Activated CD4-positive, alpha-beta T cell treated with anti-CD3 and anti-CD28 coated beads, Interleukin-2, Interleukin-4, amounts not matched to agents 100 ng/mL and 50 ng/mL, durations not matched to agents 16 hours and 8 hours (primary cell): ENCODE data around the gene NELL1.
A peak's percentile ranks its signal among the peaks of the same experiment; 100 is the strongest.

Source experiments
- DNase-seq: peaks from one replicate; pipeline ENCODE4 v3.0.0-alpha.2; 2020; ENCODE audit warnings: low spot score

The NELL1 gene

DNA sequence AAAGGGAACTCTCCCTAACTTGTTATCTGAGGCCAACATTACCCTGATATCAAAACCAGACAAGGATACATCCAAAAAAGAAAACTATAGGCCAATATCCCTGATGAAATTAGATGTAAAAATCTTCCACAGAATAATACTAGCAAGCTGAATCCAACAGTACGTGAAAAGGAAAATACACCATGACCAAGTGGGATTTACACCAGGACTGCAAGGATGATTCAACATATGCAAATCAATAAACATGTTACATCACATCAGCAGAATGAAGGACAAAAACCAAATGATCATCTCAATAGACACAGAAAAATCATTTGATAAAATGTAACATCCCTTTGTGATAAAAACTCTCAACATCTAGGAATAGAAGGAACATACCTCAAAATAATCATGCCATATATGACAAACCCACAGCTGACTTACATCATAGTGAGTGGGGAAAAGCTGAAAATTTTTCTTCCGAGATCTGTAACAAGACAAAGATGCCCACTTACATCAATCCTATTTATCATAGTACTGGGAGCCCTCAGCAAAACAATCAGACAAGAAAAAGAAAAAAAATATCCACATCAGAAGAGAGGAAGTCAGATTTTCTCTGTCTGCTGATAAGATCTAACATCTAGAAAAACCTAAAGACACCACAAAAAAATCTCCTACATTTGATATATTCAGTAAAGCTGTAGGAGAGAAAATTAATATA is 820.2 kb downstream of the NELL1 start:
- DNase-seq: no peak

DNA sequence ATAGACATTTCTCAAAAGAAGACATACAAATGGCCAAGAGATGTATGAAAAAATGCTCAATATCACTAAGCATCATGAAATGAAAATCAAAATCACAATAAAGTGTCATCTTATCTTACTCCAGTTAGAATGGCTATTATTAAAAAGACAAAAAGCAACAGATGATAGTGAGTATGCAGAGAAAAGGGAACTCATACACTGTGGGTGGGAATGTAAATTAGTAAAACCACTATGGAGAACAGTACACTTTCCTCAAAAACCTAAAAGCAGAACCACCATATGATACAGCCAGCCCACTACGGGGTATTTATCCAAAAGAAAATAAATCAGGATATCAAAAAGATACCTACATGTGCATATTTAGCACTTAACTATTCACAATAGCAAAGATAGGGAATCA is 823.5 kb downstream of the NELL1 start:
- DNase-seq: no peak

DNA sequence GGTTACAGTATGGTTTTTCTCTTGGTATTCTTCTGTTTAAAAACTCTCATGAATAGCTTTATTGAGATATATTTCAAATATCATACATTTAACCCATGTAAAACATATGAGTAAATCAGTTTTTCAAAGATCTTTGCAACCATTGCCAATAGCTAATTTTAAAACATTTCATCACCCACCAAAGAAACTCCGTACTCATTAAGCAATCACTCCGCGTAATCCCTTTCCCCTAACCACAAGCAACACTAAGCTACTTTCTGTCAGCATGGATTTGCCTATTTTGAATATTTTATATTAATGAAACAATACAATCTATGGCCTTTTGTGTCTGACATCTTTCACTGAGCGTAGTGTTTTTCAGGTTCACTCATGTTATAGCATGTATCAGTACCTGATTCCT is 825.6 kb downstream of the NELL1 start:
- no peak for DNase-seq

DNA sequence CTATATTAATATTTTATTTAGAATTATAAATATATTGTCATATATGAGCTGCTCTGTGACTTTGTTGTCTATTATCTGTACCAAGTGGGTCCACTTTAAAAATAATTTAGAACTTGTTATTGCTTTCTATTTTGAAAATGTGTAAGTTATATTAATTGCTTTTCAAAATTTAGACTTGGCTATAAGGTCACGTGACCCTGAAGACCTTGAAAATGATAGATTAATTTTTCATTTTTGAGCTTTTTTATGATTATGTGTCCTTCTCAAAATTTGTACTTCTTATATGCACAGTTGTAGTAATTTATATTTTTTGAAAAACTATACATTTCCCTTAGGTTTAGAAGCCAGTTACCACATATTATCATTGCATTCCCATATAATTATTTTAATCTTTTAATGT is 826.5 kb downstream of the NELL1 start:
- no peak for DNase-seq

DNA sequence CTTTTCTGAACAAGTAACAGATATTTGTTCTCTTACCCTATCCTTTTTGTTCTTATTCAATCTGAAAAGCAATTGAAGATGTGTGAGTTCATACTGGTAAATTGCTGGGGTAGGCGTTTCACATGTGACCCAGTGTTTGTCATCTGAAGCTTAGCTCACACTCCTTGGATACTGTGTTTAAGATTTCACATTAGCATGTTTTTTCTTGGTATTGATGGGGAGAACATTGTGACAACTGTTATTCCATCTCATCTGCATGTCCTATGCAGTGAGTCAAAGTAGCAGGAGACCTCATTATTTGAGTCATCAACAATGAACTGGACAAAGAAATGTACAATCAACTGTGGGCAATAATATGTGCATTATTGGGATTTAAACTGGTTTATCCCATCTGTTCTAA is 831.9 kb downstream of the NELL1 start:
- no peak for DNase-seq

DNA sequence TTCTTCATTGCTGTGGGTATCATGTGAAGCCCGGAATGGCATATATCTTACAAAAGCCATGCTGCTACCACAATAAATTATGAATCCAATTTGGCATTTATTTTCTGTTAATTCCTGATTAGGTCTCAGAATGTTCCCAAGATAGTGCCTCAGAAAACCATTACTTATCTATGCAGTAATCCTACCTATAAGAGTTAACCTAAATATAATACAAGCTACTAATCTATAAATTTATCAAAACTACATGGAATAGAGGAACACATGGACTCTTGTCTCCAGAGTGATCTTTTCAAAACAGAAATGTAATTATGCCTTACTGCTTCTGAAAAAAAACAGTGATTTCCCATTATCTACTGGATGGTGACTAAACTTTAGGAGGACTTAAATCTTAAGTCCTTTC is 835.7 kb downstream of the NELL1 start:
- DNase-seq: no peak

DNA sequence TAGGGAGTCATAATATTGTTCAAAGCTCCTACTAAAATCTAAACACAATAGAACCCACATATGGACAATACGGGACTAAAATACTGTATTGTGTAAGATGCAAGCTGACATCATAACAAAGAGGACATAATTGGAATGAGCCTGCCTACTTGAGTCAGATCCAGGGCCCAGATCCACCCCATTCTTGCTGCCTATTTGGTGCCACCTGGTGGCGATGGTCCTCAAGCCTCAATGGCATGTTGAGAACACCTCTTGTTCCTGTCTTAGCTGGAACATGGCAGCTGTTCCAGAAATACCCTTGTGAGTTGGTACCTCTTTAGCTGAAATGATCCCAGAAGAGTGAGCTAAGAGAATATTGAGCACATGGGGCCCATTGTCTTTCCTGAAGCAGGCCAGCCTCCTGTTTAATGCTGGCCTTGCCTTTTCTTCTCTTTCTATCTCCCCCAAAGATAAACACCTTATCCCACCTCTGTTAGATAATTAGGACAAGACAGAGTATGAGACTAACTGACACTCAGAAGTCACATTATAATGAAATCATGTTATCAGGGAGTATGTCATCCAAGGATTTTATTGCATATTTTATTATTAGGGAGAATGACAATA is 842.6 kb downstream of the NELL1 start:
- DNase-seq: peak; percentile 33

DNA sequence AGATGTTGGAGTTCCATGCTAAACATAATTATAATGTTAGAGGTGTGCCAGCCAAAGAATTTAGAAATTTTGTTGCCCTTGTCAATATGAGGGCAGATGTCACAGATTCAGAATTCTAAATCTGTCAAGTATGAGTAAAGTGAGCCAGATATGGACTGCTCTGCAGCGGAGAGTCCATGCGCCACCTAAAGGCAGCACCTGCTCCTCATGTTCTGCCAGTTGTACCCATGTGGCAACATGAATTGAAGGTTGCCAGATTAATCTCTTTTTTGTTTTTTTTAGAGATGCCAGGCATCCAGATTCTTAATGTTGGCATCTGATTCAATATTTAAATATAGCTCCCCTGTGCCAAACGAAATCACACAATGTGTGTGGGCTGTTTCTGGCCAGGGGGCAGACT is 844.9 kb downstream of the NELL1 start:
- DNase-seq: no peak

DNA sequence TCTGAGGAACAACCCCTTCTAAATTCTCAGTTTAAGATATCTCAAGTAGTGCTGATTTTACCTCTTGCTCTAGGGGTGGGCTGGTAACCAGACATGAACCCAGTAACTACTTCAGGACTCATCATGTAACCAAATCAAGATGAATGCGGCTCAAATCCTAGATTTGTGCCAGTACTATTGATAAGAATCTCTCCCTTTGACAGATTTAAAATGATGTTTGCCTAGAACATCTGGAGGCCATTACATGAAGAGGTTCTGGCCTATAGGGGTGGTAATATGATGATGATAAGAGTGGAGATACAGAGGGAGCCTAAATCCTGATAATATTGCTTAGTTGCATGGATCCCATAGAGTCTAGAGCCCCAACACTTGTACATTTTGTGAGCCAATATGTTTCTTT is 850.9 kb downstream of the NELL1 start:
- DNase-seq: no peak

DNA sequence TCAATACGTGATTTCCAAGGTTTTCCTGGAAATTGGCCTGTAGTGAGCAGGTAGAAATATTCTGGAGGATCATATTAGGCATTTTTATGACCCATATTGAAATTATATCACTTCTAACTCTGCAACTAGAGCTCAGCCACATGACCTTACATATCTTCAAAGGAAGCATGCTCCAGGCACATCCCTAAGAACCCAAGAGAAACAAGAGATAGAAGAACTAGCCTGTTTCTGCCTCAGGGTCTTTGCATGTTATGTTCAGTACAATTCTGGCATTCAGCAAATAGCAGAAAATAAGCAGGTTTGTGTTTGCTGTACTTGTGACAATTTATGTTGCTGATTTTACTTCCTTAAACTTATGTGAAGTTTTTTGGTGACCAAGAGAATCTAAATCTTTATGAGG is 859.8 kb downstream of the NELL1 start:
- no peak for DNase-seq

DNA sequence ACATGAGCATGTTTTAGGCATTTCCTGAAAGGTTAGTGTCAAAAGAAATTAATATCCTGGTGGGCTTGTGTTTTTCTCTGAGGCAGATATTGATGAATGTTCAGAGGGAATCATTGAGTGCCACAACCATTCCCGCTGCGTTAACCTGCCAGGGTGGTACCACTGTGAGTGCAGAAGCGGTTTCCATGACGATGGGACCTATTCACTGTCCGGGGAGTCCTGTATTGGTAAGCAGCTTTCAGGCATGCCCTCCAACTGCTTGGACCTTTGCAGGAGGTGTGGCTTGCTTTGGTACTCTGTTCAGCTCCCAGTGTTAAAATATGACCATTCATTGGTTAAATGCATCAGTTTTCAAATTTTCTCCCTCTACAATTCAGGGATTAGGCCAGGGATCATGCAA is 864.9 kb downstream of the NELL1 start:
- DNase-seq: no peak

DNA sequence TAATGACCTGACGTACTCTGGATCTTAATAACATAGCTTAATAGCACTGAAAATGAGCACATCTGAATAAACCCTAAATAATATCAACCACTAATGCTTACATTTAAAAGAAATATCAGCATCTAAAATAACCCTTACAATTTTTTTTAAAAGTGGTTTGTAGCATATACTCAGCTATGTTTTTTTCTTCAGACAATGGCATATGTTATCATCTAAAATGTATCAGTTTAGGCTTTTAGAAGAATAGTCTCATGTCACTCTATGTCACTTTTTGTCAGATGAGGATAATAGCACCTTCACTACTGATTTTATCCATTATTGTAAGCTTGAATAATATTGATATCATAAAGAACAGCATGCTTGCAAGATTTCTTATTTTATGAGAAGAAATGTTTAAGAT is 868.6 kb downstream of the NELL1 start:
- DNase-seq: no peak

DNA sequence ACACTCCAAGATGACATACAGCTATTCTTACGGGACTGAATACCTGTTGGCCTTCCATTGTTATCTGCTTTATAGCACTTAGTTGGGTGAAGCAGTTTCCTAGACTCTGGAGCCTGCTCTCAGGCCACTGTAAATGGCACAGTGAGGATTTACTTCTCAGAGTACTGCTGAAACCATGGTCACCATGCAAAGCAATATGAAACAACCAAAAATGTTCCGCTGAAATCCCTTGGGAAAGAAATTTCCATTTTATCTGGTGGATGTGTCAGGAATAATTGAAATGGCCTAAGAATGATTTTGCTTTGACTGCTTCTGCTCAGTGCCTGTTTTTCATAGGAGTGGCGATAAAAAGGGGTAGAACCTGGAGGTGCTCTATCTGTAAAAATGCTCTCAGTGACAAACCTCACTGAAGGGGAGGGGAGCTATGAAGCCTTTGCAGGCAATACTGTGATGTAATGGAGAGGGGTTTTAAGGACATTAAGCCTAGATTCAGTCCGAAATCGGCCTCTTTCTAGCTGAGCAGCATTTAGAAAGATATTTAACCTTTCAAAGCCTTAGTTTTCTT is 871.9 kb downstream of the NELL1 start:
- no peak for DNase-seq

DNA sequence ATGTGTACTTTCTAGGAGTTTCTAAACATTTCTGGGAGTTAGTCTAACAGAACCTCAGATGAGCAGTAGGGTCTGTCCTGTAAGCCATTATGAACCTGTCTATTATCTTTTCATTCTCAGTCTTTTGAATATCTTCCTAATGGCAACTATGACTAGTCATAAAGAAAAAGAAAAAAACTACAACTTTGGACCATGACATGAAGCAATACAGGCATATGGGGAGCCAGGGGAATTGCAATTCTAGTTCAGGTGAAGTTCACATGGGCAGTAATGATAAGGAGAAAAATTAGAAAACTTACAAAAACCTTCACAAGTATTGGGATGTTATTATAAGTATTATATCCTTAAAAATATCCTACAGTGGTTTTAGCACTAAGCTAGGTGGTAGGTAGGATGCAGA is 874.5 kb downstream of the NELL1 start:
- no peak for DNase-seq

DNA sequence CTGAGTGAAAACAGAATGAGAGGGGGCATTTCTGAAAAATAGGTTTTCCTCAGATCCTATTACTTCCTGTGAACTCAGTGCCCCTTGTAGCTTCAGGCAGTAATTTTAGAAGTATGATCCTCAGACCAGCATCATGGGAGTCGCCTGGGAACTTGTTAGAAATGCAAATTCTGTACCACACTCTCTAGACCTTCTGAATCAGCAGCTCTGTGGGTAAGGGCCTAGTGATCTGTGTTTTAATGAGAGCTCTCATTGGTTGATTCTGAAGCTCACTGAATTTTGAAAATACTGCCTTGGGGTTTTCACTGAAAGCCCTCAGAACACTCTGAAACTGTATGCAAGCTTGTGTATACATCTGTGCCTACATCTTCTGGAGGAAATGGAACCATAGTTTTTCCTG is 876.3 kb downstream of the NELL1 start:
- no peak for DNase-seq

DNA sequence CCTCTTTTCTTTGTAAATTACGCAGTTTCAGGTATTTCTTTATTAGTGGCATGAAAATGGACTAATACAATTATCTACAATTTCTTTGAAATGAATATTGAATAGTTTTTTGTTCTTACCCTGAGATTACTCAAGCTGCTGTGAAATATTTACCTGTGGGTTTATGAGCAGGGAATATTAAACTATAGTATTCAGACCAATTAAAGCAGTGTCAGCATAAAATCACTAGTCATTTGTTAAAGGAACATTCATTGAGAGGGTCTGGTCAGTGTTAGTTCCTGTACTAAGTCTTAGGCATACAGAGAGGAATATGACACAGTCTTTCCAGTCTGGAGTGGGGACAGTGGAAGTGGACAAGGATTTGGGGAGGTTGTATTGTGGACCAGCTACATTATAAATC is 877.3 kb downstream of the NELL1 start:
- DNase-seq: no peak

DNA sequence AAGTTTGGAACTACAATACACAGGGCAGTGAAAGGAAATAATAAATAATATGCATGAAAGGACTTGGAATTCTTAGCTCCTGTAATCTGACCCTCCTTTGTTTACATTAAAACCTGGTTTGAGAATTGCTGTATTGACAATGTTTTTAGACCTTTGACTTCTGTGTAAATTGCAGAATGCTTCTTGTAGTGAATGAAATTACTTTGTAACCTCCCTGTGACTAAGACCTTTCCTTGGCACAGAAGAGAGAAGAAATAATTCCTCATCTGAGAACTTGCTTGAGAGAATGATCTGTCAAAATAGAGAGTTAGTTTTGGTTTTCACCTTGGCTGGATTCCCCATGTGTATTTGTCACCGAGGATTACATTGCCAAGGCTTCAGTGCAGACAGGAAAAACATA is 883.5 kb downstream of the NELL1 start:
- DNase-seq: no peak

DNA sequence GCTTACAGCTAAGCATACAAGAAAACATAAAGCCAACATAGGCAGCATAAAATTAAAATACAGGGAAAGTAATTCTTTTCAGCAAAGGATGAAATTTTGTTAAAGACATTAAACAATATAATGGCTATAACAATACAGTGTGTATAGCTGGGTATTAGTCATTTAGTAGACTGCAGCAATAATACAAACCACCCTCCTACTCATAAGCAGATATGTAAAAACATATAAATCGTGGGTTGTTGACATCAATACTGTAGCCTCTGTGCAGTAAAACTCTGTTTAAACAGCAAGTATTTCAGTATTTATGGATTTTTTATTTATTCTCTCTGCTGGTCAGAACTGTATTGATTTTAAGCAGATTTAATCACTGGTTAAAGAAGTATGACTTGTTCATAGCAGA is 884.4 kb downstream of the NELL1 start:
- DNase-seq: no peak

DNA sequence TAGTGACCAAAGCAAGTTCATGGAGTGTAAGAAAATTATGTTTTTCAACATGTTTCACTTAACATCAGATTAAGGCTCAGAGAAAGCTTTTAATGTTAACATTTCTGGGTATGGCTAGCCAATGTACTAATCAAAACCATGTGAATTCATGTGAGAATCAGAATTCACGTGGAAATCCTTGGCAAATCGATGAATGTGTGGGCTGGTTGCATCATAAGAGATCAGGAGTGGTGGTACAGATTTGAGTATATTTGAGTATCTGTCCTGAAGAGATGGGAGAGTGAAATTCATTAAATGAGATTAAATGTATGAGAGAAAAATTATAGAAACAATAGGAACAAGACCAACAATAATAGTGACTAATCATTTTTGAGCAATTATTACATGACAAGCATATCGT is 884.9 kb downstream of the NELL1 start:
- no peak for DNase-seq

DNA sequence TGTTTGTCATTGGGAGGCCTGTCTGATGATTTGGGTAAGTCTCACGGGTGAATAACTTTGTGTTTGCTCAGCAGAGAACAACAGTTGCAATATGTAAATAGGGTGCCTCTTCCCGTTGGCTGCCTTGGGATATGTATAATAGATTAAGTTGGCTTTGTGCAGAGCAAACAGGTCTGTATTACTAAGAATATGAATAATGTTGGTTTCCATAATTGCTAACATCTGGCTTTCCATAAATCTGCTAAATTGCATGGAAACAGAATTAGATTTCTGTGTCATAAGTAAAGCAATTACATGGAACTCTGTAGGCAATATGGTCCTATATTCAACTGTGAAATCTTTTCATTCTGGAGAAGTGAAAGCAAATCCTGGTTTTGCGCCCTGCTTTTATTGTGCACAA is 887.5 kb downstream of the NELL1 start:
- no peak for DNase-seq

DNA sequence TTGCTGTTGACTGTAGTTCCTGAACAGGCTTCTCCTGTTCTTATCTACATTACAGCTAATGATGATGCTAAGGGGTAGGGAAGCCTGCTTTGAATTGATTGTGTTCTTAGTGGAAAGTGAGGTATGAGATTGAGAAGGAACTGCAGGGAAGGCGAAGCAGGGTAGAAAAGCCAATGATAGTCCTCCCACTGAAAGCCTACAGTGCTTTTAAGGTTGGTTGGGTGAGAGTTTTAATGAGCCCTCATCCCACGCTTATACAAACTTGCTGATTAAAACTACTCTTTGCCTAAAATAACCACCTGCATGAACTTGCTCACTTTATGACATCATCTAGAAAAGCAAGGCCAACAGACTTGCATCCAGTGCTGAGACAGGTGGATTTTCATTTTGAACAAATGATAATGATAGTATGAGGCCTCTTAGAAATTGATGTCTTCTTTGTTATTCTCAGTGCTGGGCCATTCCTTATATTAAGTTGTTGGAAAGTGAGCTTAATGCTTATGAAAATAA is 891.1 kb downstream of the NELL1 start:
- DNase-seq: no peak

DNA sequence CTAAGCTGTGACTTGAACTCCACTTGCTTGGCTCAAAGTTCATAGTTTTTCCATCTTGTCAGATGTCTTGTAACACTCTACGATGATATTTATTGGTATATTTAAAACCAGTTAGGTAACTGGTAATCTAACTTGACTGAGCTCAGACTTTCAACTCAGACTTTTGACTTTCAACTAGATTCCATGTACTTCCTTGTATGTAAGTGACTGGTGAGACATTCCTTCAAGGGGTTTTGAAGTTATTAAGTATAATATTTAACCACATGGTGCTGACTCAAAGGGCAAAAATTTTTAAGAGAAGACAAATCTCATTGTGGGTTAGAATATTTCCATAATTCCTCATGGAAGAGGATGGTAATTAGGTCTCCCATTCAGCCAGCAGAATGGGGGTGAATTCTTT is 892.2 kb downstream of the NELL1 start:
- DNase-seq: no peak

DNA sequence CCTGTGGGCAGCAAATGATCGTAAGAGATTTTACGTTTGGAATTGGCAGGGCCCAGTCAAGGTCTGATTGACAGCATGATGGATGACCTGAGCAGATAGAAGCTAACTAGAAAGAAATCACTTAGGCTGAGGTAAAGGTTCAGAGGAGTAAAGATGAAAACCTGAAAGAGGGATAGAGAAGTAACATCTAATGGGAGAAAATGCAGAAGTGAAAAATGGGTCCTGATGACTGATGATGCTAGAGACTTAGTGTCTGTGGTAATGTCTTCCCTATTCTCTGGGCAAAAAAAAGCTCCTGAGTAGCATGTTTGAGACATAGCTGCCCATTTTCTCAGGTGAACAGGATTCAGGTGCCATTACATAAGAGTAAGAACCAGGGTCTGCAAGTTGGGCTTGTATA is 894.7 kb downstream of the NELL1 start:
- DNase-seq: no peak
